K562 treated with DMSO at 1 percent for 48 hours (cell line): Measurements from ENCODE around the gene MAGEB3. TPM values are rescaled to one million over a fixed set of nuclear protein-coding genes. Genes with fewer than 3 reads are reported as not detected.

ENCODE experiments used
- total RNA-seq: library from RNA; unstranded; fragments of 300-600 nt; gene quantifications from 2 replicates; pipeline ENCODE4 v1.2.3, GENCODE V29; 2022; ENCODE audit warnings: low replicate concordance; ENCODE audit errors: extremely low read depth

Gene MAGEB3
- total RNA-seq, result not detected in 2 replicates

GRCh38 chrX:30230395-30230794 lies at the start of gene MAGEB3:
MAGEB3 (plus strand) TSS chrX:30230657; CDS start chrX:30235925, 5,268 bp downstream.

GRCh38 chrX:30215357-30215843 lies 15.1 kb upstream of the MAGEB3 start, which contains the start of gene MAGEB2:
MAGEB2 (plus strand) TSS chrX:30215563; CDS start chrX:30218581, 3,018 bp downstream.

GRCh38 chrX:30241724-30242415 lies 11.4 kb downstream of the MAGEB3 start, which contains the start of gene MAGEB4:
MAGEB4 (plus strand) TSS chrX:30242000; CDS start chrX:30242136, 136 bp downstream.

GRCh38 chrX:30246769-30247489 lies 16.5 kb downstream of the MAGEB3 start, which contains the start of gene MAGEB1:
MAGEB1 (plus strand) TSS chrX:30247146; CDS start chrX:30250494, 3,348 bp downstream.

Other genes with a start within 250 kb of the MAGEB3 start
- not detected in 2 replicates for gene MAGEB2, start 15.1 kb upstream of the MAGEB3 start, total RNA-seq
- gene MAGEB4, start 11.3 kb downstream of the MAGEB3 start, total RNA-seq, result not detected in 2 replicates
- gene MAGEB1, start 16.5 kb downstream of the MAGEB3 start, total RNA-seq, result not detected in 2 replicates
- gene NR0B1, start 78.7 kb downstream of the MAGEB3 start, total RNA-seq, result not detected in 2 replicates